ENCODE measurements around the gene PCDHB12.
"Not testable (repeated sequence)": the region's sequence is repeated elsewhere in the genome, so short reads cannot be mapped to it uniquely, and the experiment has no call there.

PCDHB12 gene

GRCh38 chr5:141208478-141208877, at the start of gene PCDHB12:
Gene PCDHB12 (plus strand): TSS chr5:141208719. CDS start chr5:141208908, 189 bp downstream.
- in situ Hi-C loops (cut with HindIII; ENCODE audit: low sequenced_read_pairs) = no loop called here

GRCh38 chr5:141172381-141173204, 35.9 kb upstream of the PCDHB12 start, which contains the start of gene PCDHB7:
Gene PCDHB7 (plus strand): TSS chr5:141172644. CDS start chr5:141172836, 192 bp downstream.
- in situ Hi-C loops (cut with HindIII; ENCODE audit: low sequenced_read_pairs) = no loop called here

- in situ Hi-C loops (cut with HindIII; ENCODE audit: low sequenced_read_pairs) = loop anchor here (5.0 kb wide), 1 partner anchor 63 kb away; no protein-coding TSS in a partner anchor
Measured at GRCh38 chr5:141174291-141175104, 34.0 kb upstream of the PCDHB12 start.

- in situ Hi-C loops (cut with HindIII; ENCODE audit: low sequenced_read_pairs) = loop anchor here (5.0 kb wide), 1 partner anchor 61 kb away; no protein-coding TSS in a partner anchor
Measured at GRCh38 chr5:141175933-141176332, 32.6 kb upstream of the PCDHB12 start.

GRCh38 chr5:141177577-141178191, 30.8 kb upstream of the PCDHB12 start, which contains the start of gene PCDHB8:
Gene PCDHB8 (plus strand): TSS chr5:141177790. CDS start chr5:141178035, 245 bp downstream.
- in situ Hi-C loops (cut with HindIII; ENCODE audit: low sequenced_read_pairs) = loop anchor here (5.0 kb wide), 1 partner anchor 60 kb away; no protein-coding TSS in a partner anchor

- in situ Hi-C loops (cut with HindIII; ENCODE audit: low sequenced_read_pairs) = loop anchor here (5.0 kb wide), 1 partner anchor 58 kb away; no protein-coding TSS in a partner anchor
Measured at GRCh38 chr5:141179371-141179770, 29.1 kb upstream of the PCDHB12 start.

- in situ Hi-C loops (cut with HindIII; ENCODE audit: low sequenced_read_pairs) = loop anchor here (5.0 kb wide), 1 partner anchor 57 kb away; no protein-coding TSS in a partner anchor
Measured at GRCh38 chr5:141179876-141180275, 28.6 kb upstream of the PCDHB12 start.

GRCh38 chr5:141180313-141180712, 28.2 kb upstream of the PCDHB12 start:
- in situ Hi-C loops (cut with HindIII; ENCODE audit: low sequenced_read_pairs) = no loop called here

- in situ Hi-C loops (cut with HindIII; ENCODE audit: low sequenced_read_pairs) = no loop called here
Measured at GRCh38 chr5:141182248-141182647, 26.3 kb upstream of the PCDHB12 start, which contains the start of gene PCDHB16. Gene PCDHB16 (plus strand): TSS chr5:141182387. CDS start chr5:141182560, 173 bp downstream.

GRCh38 chr5:141184117-141184855, 24.2 kb upstream of the PCDHB12 start:
- in situ Hi-C loops (cut with HindIII; ENCODE audit: low sequenced_read_pairs) = not testable (repeated sequence)

GRCh38 chr5:141186897-141187512, 21.5 kb upstream of the PCDHB12 start, which contains the start of gene PCDHB9:
Gene PCDHB9 (plus strand): TSS chr5:141187161. CDS start chr5:141187319, 158 bp downstream.
- in situ Hi-C loops (cut with HindIII; ENCODE audit: low sequenced_read_pairs) = no loop called here

GRCh38 chr5:141188682-141189081, 19.8 kb upstream of the PCDHB12 start:
- in situ Hi-C loops (cut with HindIII; ENCODE audit: low sequenced_read_pairs) = not testable (repeated sequence)

- in situ Hi-C loops (cut with HindIII; ENCODE audit: low sequenced_read_pairs) = not testable (repeated sequence)
Measured at GRCh38 chr5:141189131-141189530, 19.4 kb upstream of the PCDHB12 start.

- in situ Hi-C loops (cut with HindIII; ENCODE audit: low sequenced_read_pairs) = no loop called here
Measured at GRCh38 chr5:141192110-141192725, 16.3 kb upstream of the PCDHB12 start, which contains the start of gene PCDHB10. Gene PCDHB10 (plus strand): TSS chr5:141192353. CDS start chr5:141192553, 200 bp downstream.

- in situ Hi-C loops (cut with HindIII; ENCODE audit: low sequenced_read_pairs) = not testable (repeated sequence)
Measured at GRCh38 chr5:141194332-141194731, 14.2 kb upstream of the PCDHB12 start.

- in situ Hi-C loops (cut with HindIII; ENCODE audit: low sequenced_read_pairs) = no loop called here
Measured at GRCh38 chr5:141196363-141196762, 12.2 kb upstream of the PCDHB12 start.

- in situ Hi-C loops (cut with HindIII; ENCODE audit: low sequenced_read_pairs) = no loop called here
Measured at GRCh38 chr5:141199359-141200235, 8.9 kb upstream of the PCDHB12 start, which contains the start of gene PCDHB11. Gene PCDHB11 (plus strand): TSS chr5:141199627. CDS start chr5:141199775, 148 bp downstream.

- in situ Hi-C loops (cut with HindIII; ENCODE audit: low sequenced_read_pairs) = not testable (repeated sequence)
Measured at GRCh38 chr5:141201126-141201525, 7.4 kb upstream of the PCDHB12 start.

All from endothelial cell of hepatic sinusoid (primary cell).